Suprapubic skin (tissue), 3 donors: ENCODE measurements around the gene TRIM6.

Experiments used
- CTCF ChIP-seq, 2 donors: fragments of 200-600 bp in 1 of 2; fragments of 450-650 bp in 1 of 2; sonication (generic) in 1 of 2; IDR thresholded peaks; one replicate each; pipeline ENCODE4 v1.5.1; 2016 to 2019; ENCODE audit warnings: antibody characterized with exemption in 2 of 2, mild to moderate bottlenecking in 1 of 2, moderate library complexity in 1 of 2
- POLR2A ChIP-seq, 2 donors: fragments of 450-650 bp; IDR thresholded peaks; one replicate each; pipeline ENCODE4 v1.6.1; 2017; ENCODE audit warnings: antibody characterized with exemption in 2 of 2, mild to moderate bottlenecking in 2 of 2, moderate library complexity in 2 of 2

DNA sequence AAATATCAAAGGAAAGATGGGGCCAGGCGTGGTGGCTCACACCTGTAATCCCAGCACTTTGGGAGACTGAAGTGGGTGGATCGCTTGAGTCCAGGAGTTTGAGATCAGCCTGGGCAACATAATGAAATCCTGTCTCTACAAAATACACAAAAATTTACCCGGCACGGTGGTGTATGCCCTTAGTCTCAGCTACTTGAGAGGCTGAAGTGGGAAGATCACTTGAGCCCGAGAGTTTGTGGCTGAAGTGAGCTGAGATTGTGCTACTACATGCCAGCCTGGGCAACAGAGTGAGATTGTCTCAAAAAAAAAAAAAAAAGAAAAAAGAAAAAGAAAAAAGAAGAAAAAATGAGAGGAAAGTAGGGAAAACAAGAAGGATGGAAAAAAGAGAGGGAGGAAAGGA, 3.8 kb upstream of the TRIM6 start:
- TF ChIP-seq CTCF (IDR thresholded peaks at IDR 0.05) (no peak), POLR2A (IDR thresholded peaks at IDR 0.05) (no peak)
